ENCODE data around the gene SLC29A1.
A peak's percentile ranks its signal among the peaks of the same experiment; 100 is the strongest.

SLC29A1 gene

DNA sequence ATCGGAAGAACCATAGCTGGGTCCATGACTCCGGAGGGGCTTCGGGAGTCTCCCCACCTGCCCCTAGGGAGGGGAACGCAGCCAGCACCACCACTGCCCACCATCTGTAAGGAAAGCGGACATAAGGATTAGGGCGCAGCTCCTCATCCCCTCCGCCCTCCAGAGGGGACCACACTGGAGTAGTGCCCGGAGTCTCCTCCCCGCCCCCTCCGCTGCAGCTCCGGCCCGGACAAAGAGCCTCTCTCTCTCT lies 33.3 kb downstream of the SLC29A1 start:
- no peak for DNase-seq

DNA sequence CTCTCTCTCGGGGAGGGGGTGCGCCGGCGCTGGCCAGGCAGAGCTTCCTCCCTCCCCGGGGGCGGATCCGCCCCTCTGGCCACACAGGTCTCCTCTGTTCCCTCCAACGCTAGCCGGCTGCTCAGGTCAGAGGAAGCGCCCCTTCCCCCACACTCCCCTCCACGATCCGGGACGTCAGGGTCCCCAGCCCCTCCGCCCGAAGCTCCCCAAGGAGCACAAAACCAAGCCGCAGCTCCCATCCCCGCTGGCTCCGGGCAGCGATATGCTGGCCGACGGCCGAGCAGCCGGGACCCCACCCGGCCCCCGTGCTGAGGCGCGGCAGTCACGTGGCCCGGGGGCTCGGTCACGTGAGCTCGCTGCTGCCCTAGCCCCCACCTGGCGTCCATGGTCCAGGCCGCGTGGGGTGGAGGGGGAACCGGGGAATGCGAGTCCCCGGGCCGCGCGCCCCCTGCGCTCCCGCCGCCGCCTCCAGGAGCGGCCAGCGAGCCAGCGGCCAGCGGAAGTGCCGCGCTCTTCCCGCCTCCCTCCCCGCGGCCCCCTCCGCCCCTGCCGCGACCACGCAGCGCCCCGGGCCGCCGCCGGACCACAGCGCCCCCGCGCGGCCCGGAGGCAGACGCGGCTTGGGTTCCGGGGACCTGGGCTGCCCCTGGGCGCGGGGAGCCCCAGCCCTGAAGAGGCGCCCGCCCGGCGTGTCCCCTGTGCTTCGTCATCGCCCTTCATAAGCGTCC lies 33.8 kb downstream of the SLC29A1 start, which contains the start of gene SLC35B2:
TSS of gene SLC35B2 (minus strand) at position 504 of the 728 bp plus-strand sequence. CDS start at position 386, 118 bp downstream.
- DNase-seq: peak; percentile 24

DNA sequence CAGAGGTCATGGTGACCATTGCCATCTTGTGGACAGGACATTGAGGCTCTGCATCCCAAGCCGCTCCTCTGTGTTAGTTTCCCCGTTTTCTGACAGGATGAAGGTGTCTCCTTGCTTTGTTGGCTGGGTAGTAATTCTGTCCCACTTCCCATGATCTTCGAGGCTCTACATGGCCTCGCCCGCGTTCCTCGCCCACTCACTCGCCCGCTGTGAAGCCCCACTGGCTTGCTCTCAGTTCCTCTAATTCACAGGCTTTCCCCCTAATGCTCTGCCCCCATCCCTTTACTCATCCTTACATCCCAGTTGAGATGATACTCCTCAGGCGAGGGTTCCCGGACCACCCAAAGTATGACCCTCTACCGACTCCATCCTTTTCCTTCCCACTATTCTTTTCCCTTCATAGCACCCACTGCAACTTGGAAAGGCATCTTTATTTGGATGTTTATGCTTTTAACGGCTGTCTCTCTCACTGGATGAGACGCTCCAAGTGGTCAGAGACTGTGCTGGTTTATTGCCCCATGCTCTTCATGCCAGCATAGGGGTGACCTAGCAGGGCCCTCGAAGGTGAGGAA lies 34.4 kb downstream of the SLC29A1 start:
- no peak for DNase-seq

DNA sequence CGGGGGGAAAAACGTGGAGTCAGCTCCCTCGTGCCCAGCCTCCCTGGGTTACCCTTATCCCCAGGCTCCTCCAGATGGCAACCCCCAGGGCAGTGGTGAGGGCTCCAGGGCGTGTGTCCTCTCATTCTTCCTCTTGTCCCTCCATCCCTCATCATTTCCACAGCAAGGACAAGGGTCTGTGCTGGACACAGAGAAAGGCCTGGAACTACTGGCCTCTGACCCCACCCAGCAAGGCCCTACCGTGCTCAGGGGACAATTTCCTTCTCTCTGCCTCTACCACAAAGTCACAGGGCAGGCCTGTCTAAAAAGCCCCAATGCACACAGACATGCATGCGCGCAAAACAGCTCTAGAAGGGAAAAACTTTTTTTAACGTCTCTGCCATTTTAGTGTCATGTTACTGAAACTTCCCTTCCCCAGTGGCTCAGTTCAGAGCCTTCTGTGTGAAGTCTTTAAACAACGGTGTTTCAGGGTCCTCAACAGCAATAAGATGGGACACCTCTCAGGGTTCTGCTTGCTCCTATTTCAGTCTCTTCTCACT lies 35.0 kb downstream of the SLC29A1 start:
- DNase-seq: no peak

DNA sequence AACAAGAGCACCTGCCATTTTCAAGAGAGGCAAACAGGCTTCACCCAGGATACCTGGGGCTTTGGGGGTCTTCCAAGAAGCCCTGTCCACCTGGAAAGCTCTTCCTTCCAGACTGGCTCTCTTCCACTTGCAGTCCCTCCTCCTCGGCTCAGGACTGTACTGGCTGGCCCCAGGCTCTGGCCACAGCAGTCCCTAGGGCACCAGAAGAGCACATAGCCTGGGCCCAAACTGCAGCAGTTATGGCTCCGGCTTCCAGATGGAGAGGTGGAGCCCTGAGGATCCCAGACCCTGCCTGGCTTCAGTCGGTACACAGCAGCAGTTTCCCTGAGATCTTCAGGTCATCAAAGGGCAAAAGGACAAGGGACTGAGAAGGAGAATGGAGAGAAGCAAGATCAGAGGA lies 35.5 kb downstream of the SLC29A1 start:
- DNase-seq: no peak

DNA sequence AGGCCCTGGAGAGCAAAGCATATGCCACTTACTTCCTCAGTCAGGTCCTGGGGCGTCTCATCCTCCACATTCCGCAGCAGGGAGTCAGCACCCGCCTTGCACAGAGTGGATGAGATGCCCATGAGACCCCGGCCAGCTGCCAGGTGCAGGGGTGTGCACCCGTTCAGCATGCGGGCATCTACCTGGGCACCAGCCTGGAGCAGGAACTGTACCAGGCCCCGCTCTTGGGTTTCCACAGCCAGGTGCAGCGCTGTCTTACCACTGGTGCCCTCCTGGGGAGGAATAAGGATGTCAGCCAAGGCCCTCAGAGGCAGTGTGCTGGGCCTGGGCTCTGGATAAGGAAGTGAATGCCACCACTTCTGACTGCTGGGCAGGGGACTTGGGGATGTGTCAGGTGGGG lies 36.6 kb downstream of the SLC29A1 start:
- no peak for DNase-seq

DNA sequence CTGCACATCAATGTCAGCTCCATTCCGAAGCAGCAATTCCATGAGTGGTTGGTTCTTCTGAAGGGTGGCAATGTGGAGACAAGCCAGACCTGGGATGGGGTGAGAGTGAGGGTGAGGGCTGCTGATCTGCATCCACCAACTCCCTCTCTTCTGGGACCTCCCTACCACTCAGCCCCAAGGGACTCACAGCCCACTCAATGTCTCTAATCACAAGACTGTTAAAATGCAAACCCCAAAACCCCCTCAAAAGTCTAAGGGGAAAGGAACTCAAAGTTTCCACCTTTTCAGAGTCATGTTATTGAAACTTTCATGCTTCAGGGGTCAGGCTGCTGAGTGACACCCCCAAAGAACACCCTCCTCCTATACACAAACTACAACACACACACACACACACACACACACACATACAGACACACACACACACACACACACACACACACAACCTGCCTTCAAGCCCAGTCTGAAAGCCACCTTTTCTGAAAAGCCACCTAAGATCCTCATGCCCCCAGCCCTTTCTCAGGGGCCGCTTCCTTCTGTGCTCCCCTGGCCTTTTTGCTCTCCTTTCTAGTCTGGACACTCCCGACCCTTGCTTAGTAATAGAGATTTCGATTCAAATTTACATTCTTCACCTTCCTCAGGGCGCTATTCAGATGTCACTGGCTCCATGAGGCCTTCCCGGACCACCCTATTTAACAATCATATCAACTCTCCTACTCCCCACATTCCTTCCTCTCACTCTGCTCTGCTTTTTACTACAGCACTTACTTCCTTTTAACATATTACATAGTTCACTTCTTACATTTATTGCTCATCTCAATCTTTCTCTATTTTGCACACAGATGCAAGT lies 37.3 kb downstream of the SLC29A1 start:
- DNase-seq: no peak

DNA sequence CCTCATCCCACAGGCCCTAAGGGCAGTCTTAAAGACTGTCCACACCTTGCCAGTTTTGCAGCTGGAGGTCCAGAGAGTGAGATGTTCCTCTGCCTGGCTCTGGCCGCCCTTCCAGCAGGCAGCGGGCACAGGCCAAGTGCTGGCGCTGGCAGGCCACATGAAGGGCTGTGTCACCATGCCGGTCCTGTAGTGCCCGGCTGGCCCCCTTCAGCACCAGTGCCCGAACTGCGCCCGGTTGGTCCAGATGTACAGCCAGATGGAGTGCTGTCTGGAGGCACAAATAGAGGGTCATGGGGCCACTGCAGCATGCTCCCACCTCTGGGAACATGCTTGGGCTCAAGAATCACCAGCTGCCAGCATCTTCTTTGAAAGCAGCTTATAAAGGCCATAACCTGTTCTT lies 38.2 kb downstream of the SLC29A1 start:
- no peak for DNase-seq

DNA sequence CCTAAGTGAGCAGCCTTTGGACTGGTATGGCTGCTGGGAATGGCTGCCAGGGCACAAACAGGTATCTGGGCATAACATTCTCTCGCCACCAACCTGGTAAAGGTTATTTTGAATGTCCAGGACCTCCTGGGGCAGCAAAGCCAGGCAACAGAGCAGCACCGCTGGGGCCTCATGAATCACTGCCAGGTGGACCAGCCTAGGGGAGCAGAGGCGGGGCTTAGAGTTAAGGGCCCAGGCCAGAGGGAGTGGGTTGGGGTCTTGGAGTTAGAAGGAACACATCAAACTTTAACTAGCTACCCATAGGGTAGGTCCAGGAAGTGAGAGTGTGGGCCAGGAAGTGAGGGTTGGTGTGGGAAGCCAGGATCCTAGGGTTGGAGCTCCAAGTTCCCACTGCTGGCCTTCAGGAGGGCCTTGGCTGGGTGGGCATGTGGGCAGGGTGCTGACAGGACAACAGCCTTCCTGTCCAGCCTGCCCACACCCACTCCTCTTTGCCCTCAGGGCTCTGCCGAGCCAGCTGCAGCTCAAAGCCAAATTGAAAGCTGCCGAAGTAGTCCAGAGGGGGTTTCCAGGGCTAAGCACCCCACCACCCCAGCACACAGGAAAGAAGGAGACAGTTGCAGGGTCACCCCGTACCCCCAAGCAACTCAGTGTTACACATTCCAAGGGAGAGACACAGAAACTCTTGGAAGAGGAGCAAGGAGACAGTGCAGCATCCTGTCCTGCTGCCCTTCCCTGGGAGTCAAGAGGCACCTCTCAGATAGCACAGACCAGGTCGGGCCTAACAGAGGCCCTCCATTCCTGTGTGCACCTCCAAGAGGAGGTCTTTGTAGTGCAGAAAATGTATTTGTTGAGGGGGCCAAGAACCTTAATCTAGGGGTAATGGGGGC lies 39.3 kb downstream of the SLC29A1 start:
- no peak for DNase-seq

DNA sequence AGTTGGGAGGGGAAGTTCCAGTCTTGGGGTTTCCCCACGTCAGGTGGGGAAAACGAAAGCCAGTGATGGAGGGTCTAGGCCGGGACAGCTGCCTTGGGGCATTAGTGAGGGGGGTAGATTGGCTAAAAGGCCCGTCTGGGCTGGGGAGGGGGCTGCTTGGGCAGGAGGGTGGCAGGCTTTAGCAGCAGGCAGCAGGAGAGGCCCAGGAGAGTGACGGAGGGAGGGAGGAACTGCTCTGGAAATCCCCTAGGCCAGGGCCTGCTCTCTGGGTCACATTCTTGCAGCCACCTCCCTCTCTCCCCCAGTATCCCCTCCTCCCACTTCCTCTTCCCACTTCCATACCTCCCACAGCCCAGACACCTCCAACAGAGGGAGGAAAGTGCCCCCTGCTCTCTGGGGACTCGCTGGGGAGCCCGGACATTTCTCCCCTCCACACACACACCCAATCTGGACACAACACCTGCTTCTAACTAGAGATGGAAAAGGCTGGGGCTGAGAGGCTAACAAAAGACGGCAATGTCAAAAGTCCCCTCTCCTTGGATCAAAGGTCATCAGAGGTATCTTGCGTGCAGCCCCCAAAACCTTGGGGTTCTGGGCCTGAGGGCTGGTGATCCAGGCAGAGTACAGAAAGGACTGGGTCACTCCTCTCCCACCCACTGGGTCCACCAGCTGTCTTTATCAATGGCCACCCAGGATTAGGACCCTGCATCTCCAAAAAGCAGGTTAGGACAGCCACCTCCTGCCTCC lies 40.1 kb downstream of the SLC29A1 start:
- no peak for DNase-seq

DNA sequence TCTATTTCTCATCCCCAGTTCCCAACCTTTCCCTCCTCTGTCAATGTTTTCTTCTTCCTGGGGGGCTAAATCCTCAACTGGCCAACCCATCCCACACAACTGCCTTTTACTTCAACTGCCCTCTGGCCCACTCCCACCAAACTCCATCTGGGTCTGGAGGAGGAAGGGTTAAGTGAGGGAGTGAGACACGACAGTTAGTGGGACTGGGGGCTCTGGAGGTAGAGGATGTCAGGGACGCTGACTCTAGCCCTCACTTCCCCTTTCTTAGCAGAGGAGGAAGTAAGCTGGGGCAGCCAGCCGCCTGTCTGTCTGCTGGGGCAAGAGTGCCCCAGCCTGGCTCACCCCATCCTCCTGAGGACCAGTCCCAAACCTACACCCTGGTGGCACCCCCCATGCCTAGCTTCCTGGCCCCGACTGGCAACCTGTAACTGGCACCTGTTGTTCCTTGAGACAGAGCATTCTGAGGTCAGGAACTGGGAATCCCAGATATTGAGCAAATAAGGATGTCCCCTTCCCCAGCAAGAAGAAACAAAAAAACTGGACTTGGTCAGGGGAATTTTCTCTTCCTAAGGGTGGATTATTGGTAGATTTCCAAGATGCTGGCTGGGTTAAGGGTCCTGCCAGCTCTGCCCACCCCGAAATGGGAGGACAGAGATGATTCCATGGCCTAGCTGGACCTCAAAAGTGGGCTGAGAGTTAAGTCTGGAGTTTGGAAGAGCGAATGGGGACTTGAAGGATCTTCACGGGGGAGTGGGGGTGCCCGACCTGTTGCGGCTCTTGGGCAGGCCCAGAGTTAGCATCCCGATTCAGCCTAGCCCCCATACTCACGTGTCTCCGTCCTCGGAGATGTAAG lies 41.0 kb downstream of the SLC29A1 start:
- no peak for DNase-seq

DNA sequence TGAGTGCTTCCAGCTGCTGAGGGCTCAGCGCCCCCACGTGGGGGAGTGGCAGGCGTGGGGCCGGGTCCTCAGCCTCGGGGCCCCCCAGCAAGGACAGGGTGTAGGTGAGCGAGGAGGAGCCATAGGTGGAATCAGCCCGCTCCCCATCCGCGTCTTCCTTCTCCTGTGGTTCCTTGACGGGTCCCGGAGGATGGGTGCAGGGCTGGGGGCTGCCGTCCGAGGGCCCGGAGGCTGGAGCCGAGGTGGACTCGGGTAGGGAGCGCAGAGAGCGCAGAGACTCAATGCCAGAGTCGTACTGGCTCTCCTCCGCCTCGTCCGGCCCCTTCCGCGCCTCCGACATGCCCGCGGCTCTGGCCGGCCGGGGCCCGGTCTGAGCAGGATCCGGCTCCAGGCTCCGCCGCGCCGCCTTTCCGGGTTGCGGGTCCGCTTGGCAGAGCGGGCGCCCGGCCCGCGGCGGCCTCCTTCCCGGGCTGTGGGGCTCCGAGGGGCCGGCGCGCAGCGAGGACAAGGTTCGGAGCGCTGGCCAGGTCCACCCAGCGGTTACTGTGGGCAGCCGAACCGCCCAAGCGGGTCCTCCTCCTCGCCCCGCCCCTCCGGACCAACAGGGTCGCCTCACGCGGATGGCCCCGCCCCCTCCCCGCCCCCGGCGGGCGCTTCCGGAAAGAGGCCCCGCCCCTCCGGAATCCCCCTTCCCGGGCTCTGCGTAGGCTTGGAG lies 41.8 kb downstream of the SLC29A1 start, which contains the start of gene NFKBIE:
TSS of gene NFKBIE (minus strand) at position 545 of the 715 bp plus-strand sequence. CDS start at position 340, 205 bp downstream.
- peak; percentile 74 for DNase-seq

DNA sequence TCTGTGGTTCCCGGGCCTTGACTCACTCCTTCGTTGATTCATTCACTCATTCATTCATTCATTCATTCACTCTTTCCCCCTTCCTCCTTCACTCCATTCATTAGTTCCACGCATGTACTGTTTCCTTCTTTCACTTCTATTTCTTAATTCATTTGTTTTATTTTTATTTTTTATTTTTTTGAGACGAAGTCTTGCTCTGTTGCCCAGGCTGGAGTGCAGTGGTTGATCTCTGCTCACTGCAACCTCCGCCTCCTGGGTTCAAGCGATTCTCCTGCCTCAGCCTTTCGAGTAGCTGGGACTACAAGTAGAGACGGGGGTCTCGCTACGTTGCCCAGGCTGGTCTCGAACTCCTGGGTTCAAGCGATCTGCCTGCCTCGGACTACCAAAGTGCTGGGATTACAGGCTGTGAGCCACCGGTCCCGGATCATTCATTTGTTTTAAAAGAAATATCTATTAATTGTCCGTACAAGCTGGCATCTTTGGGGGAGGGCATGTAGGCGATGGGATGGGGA lies 42.4 kb downstream of the SLC29A1 start:
- no peak for DNase-seq

DNA sequence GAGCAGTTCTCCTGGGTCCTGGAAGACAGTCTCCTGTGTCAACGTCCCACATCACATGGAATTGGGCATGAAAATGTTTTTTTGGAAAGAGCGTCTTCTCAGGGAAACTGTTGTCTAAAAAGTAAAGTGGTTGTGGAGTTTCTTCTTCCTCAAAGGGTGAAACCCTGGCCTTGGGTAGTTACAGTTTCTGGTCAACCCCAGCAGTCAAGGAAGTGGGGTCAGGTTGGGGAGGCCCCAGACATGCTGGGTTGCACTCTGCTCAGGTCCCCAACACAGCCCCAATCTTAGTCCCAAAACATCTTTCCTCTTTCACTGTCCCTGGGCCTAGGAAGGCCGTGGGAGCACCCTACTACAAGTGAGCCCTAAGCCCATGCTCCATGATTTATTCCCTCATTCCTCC lies 43.0 kb downstream of the SLC29A1 start:
- DNase-seq: no peak

DNA sequence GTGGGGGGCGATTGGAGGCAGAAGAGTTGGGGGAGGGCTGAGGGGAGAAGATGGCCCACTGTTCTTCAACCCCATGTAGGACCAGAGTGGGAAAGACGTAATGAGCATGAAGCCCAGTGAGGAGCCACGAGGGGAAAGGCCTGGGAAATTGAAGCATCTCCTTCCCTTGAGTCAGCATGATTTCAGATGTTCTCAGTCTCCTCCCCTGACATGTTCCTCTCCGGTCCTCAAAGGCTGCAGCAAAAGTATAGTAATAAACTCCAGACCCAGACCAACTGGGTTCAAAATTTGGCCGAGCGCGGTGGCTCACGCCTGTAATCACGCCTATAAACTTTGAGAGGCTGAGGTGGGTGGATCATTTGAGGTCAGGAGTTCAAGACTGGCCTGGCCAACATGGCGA lies 43.9 kb downstream of the SLC29A1 start:
- DNase-seq: no peak

DNA sequence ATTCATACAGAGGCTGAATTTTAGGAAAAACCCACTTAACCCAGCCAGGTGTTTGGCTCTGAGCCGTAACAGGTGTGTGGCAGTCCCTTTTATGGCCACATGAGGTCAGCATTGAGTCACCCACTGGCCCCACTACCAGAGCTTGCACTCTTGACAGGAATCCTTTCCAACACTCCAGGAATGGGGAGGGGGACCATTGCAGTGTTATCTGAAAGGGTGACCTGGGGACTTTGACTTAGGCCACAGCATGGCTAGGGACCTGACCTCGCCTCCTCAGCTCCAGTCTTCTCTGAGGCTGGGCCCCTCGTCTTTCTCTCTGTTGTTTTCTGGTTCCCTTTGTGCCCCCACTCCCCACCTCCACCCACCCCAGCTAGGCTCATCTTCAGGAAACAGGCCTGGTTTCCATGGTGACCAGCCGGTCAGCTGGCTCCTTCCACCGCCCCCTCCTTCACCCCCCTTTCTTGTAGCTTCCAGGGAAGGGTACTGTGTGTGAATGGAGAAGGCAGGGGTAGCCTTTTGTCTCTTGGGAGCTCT lies 44.8 kb downstream of the SLC29A1 start:
- DNase-seq: peak; percentile 47

DNA sequence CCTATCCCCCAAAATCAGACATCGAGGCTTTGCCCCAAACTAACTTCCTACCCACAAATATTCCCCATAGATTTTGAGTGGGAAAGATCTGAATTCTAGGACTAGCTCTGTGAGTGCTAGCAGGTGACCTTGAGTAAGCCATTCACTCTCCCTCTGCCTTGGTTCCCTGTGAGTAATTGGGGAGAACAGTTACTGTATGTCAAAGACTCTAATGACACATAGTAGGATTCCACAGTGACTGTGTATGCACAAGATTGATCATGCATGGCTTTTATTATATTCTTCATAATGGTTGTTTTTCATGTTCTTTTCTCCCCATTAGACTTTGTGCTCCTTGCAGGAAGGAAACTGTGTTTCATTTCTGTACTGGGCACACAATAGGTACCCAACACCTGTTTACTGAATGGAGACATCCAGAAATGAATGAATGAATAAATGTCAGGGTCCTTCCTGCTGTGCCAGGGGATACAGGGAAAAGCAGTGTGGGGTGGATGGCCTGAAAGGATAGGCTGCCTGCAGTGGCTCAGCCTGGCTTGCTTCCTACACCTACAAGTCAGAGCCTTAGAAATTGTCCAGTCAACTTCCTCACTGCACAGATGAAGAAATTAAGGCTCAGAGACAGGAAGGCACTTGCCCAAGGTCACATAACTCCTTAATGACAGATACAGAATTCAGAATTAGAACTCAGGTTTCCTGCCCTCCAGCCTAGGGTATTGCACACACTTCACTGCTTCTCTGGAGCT lies 46.0 kb downstream of the SLC29A1 start:
- DNase-seq: no peak

DNA sequence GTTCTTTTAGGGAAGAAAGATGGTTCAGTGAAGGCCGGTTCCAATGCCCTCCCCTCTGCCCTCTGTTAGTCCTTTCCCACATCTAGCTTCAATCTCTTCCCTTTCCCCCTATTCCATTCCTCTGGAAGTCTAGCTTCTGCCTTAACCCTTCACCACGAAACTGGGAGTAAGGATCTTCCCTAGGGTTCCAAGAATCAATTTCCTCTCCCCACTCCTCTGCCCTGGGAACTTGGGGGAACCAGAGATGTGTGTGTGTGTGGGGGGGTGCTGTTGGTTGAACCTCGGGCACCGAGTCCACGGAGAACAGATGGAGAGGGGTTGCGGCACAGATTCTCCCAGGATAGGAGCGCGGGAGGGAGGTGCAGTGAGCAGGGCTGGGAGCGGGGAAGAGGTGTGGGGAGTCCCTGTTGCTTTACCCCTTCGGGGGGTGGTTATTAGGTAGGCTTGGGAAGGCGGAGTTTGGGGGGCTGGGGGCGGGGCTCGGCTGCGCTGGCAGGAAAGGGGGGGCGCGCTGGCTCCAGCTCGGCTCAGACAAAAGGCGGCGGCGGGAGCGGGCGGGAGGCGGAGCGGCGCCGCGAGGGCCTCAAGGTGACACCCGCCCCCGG lies 46.6 kb downstream of the SLC29A1 start, which contains the start of gene TMEM151B:
TSS of gene TMEM151B (plus strand) at position 530 of the 605 bp plus-strand sequence. CDS start 293 bp downstream, outside the sequence.
- no peak for DNase-seq
